GM12873 (cell line): Measurements from ENCODE around the gene NOCT.

ENCODE experiments used
- TF ChIP-seq, protein P1 (sequence below): IDR thresholded peaks from 2 replicates; pipeline ENCODE4 v1.5.1; 2012; ENCODE audit warnings: low read depth, mild to moderate bottlenecking, moderate library complexity, low read length, control low read depth; ENCODE audit not compliant: insufficient read depth; ENCODE audit errors: missing control alignments

NOCT gene

GRCh38 chr4:139083956-139084803 lies 68.6 kb downstream of the NOCT start:
- TF ChIP-seq, protein P1, sequence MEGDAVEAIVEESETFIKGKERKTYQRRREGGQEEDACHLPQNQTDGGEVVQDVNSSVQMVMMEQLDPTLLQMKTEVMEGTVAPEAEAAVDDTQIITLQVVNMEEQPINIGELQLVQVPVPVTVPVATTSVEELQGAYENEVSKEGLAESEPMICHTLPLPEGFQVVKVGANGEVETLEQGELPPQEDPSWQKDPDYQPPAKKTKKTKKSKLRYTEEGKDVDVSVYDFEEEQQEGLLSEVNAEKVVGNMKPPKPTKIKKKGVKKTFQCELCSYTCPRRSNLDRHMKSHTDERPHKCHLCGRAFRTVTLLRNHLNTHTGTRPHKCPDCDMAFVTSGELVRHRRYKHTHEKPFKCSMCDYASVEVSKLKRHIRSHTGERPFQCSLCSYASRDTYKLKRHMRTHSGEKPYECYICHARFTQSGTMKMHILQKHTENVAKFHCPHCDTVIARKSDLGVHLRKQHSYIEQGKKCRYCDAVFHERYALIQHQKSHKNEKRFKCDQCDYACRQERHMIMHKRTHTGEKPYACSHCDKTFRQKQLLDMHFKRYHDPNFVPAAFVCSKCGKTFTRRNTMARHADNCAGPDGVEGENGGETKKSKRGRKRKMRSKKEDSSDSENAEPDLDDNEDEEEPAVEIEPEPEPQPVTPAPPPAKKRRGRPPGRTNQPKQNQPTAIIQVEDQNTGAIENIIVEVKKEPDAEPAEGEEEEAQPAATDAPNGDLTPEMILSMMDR, result peak; percentile 22

- TF ChIP-seq, protein P1, result no peak
Measured at GRCh38 chr4:139084804-139085093, 69.2 kb downstream of the NOCT start.

DNA sequence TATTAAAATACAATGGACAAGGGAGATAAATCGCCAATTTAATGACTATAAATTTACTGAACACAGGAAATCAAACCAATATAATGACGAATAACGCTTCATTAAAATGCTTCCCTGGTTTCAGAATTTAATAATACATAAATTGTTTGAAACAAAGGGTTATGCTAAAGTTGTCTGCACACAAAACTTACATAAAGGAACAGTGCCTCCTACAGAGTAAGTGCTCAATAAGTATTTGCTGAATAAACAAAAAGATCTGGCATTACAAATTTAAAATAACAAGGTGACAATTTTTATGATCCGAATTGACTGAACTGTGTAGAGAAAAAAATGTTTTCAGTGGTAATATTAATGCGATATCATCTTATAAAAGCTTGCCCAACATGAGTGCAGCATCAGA lies 69.6 kb downstream of the NOCT start:
- TF ChIP-seq, protein P1, result no peak

DNA sequence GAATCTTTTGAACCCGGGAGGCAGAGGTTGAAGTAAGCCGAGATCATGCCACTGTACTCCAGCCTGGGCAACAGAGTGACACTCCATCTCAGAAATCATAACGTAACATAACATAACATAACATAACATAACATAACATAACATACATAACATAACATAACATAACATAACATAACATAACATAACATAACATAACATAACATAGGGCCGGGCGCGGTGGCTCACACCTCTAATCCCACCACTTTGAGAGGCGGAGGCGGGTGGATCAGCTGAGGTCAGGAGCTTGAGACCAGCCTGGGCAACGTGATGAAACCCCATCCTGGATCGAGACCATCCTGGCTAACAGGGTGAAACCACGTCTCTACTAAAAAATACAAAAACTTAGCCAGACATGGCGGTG lies 76.7 kb downstream of the NOCT start:
- TF ChIP-seq, protein P1, result no peak
